GM21528 (cell line): ENCODE data around the gene PTPRJ.
A peak's percentile ranks its signal among the peaks of the same experiment; 100 is the strongest.

Experiments
- ATAC-seq: cut with Tn5 transposase; IDR thresholded peaks from one replicate; pipeline ENCODE4 v1.9.1; 2021; ENCODE audit warnings: mild to moderate bottlenecking, moderate library complexity; ENCODE audit not compliant: unreplicated experiment, low FRiP score

The PTPRJ gene

DNA sequence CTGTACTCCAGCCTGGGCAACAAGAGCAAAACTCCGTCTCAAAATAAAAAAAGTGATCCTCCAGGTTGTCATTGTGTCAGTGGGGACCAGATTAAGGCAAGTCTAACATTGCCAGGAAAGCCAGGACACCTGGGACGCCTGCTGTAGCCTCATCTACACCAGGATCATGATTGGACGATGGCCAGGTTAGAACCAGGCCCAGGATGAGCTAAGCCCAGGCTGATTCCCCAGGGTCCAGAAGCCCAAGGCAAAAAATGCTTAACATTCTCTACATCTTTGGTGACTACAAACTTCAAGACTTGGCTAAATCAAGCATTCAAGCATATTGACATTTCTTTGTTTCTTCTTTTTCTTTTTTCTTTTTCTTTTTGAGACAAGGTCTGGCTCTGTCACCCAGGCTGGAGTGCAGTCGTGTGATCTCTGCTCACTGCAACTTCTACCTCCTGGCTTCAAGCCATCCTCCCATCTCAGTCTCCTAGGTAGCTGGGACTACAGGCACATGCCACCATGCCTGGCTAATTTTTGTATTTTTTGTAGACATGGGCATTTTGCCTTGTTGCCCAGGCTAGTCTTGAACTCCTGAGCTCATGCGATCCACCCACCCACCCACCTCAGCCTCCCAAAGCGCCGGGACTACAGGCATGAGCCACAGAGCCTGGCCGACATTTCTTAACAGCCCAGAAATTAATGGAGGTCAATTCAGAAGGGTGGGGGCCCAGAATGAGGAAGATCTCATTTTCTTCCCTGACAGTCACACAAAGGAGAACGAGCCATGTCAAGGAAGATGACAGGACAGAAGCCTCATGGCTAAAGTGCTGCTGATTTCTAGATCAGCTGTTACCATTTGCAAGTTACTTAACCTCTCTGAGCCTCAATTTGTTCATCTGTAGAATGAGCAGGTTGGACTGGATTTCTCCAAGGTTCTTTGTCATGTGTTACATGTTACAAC, 12.5 kb upstream of the PTPRJ start:
- no peak for ATAC-seq

DNA sequence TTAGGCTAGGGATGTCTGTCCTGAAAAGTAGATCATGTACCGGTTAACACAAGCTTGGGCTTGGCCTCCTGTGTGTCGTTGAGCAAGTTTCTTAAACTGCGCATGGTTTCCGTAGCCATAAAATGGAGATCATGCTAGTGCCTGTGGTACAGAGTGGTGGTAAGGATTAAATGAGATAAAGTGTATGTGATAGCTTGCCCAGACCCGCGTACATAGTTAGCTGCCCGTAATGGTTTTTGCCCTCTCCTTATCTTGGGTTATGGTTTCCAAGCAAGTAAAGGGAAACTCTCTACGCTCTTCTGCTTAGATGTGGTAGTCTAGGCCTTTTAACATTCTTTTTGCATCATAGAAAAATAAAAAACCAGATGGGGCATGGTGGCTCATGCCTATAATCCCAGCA, 11.0 kb upstream of the PTPRJ start:
- ATAC-seq: no peak

- no peak for ATAC-seq
Observed at GRCh38 chr11:47971501-47971900, 8.9 kb upstream of the PTPRJ start.

DNA sequence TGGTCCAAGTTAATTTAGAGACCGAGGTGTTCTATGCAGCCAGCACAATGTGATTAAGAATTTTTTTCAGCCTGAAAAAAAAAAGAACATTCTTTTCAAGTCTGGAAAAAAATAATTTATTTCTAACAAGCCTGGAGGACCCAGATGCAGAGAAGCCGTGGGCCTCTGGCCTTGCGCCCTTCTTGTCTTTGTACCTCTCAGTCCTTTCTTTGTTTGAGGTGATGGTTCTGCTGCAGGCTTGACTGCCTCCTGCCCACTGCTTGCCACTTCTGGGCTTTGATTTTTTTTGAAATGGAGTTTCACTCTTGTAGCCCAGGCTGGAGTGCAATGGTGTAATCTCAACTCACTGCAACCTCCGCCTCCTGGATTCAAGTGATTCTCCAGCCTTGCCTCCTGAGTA, 7.2 kb upstream of the PTPRJ start:
- ATAC-seq: no peak

- ATAC-seq: no peak
Observed at GRCh38 chr11:47976931-47977330, 3.4 kb upstream of the PTPRJ start.

DNA sequence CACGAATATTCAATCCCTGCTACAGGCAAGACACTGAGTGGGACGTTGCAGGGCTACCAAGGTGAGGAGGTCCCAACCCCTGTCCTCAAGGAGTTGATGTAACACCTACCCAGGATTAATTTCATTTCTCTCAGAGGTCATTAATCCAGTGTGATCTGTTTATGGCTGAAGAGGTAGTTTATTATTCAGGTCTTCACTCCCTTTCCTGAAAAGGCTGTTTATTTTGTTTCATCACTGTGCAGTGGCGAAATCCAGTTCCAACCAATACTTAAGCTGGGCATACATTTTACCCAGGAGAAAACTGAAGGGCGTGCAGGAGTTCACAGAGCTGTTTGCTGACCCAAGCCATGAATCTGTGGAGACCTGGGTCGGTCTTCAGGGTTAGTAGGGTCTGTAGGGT, 2.7 kb upstream of the PTPRJ start:
- no peak for ATAC-seq

DNA sequence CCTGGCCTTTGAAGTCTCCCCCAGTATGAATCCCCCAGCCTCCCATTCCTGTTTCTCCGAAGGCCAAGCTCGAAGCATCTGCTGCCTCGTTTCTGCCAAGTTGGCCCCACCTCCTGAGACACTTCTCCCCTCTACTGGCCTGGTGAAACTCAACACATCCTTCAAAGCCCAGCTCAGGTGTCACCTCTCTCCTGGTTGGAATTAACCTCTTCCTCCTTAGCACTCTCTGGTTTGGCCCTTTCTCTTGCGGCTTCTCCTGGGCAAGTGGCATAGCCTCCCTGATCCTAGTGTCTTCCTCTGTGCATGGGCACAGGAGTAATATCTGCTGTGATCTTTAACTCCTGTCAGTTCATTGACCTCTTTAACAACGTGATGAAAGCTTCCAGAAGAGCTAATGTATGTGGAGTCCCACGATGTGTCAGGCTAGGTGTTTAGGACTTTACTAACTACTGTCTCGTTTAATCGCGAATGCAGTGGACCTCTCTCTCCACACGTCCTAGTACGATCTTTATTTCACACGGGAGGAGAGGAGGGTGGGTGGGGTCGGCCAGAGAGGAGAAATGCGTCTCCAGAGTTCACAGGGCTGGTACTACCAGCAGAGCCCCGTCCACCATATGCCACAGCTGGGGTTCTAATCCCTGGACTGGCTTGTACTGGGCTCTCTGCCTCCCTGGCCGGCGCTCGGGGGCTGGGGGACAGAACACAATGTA, 826 bp upstream of the PTPRJ start:
- no peak for ATAC-seq

DNA sequence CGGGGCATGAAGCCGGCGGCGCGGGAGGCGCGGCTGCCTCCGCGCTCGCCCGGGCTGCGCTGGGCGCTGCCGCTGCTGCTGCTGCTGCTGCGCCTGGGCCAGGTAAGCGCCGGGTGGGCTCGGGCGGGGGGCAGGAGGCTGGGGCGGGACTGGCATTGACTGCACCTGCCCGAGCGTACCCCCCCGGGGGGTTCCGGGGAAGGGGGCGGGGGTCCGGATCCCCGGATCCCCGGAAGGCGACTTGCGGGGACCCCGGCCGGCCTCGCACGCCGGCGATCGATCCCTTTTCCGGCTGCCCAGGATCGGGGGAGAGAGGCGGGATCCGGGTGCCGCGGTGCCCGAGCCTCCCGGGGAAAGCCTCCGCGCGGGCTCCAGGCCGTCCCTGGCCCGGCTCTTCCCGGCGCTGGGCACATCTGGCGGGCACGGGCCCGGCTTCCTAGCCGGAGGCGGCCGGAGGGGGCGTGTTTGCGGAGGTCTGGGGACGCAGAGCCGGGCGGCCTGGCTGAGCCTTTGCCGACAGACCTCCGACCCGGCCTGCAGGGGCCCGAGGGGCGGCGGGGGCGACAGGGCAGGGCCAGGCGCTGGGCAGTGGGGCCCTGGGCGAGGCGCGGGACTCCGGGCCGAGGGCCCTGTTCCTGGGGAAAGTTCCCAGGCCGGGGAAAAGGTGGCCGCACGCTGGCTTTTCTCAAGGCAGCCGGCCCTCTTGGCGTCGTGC, 705 bp downstream of the PTPRJ start:
- peak; percentile 53 for ATAC-seq

DNA sequence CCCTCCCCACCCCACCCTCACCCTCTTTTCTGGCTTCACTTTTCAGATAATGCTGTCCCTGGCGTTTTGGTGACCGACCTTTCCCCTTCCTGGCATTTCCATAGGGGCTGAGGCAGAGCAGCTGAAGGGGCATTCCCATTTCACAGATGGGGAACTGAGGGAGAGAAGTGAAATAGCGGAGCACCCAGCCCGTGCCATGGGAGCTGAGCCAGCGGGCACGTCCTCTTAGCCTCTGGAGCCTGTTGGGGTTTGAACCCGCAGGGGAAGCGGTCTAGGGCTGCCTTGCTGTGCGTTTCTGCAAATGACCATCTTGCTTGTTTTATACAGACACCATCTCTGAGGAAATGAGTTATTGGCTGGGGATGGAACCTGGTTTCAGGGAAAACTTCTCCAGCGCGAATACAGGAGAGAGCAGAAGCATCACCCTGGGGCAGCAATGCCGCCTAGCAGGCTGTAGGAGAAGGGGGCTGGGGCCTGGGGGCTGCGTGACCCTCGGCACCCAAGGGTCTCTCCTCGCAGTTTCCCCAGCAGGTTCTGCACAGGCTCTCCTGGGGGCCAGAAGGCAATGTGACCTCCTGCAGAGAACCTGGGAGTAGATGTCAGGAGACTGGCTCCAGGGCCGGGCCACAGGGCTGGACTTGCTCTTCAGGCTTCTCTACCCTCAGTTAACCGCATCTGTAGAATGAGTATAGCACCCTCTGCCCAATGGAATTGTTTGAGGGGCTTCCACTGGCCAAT, 1.5 kb downstream of the PTPRJ start:
- no peak for ATAC-seq

DNA sequence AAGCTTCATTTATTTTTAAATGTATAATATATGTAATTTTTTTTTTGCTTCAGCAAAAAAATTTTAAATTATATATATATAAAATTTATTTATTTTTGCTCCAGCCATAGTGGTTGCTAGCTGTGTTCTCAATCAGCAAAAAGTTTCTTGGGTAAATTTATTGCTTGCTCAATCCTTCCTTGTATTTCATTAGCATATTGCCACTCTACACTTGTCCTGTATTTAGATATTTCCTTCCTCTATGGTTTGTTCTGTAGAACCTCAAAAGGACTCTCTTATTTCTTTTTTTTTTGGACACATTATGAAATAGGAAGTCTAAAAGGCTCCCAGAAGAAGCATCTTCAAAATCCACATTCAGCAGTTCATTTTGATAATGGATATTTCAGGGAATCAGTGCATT, 2.3 kb downstream of the PTPRJ start:
- ATAC-seq: no peak

DNA sequence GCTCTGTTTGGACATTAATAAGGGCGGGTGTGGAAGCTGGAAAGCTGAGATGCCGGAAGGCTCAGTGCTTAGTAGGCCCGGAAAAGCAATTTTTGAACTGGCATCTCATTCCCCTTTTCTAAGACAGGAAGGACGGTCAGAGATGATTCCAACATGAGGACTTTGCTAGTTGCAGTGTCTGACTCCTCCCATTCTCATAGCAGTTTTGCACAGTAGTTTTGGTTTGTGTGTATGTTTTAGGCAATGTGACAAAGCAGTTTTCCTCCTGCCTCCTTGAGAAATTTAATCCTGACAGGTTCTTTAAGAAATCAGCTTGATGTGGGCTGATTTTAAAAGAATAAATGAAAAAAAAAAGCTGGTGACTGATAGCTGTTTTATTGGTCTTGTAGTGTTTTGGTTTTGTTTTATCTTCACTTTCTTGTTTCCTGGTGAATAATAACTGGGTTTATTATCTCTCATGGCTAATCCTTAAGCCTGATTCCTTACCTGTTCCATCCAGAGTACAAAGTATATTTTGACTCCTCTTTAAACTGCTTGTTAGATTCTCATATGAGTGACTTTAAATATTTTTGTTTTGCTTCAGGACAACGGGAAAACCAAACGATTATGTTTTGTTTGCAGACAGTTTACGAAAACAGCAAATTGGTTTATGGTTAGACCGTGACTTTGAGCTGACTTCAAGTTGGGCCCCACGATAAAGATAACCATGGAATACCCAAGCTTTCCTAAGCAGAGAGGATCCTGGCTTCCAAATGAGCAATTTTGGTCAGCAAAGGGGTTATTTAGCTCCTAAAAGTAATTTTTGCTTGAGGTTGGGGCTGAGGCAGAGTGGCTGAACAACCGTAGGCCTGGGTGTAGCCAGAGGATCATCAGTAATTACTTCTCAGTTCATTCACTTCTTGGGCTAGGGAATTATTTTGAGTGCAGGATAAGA, 3.4 kb downstream of the PTPRJ start:
- ATAC-seq: no peak

DNA sequence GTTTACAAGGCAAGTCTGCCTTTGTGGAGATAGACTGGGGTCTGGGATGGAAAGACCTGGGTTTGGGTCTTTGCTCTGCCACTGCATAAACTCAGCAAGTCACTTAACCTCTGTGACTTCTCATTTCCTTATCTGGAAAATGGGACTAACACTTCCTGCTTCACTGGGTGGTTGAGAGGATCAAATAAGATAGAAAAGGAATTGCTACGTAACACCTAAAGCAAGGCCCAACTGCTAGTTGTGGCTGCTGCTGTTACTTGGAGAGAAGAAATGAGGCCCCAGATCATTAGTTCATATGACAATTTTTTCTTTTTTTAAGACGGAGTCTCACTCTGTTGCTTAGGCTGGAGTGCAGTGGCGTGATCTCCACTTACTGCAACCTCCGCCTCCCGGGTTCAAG, 5.9 kb downstream of the PTPRJ start:
- ATAC-seq: no peak

GRCh38 chr11:47986742-47987141, 6.4 kb downstream of the PTPRJ start:
- no peak for ATAC-seq

DNA sequence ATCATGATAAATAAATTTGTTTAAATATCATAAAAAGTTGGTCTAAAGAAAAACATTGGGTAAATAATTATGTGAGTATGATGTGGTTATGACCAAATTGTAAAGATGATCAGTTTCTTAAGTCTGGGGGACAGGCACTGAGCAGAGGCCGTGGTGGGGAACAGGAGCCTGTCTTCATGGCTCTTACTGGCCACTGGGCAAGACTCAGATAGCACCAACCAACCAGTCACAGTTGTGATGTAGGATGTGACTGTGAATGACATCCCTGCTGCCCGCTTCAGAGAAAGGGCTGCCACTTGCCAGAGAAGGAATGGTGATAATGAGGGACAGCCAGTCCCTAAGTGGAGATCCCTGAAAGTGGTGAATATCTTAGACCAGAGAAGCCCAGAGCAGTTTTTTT, 7.0 kb downstream of the PTPRJ start:
- no peak for ATAC-seq

GRCh38 chr11:47987781-47988180, 7.4 kb downstream of the PTPRJ start:
- ATAC-seq: no peak

DNA sequence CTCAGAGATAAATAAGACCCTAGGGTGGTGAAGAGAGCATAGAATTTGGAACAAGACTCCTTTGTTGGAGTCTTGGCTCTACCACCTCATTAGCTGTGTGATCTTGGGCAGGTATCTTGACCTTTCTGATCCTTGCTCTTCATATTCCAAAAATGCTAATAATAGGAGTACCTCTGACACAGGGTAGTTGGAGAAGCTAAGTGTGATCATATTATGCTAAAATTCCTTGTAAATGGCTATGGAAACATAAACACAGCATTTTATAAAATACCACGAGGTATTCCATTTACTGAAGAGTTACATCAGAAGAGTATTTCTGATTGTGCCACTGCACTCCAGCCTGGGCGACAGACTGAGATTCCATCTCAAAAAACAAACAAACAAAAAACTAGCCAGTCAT, 9.4 kb downstream of the PTPRJ start:
- no peak for ATAC-seq

DNA sequence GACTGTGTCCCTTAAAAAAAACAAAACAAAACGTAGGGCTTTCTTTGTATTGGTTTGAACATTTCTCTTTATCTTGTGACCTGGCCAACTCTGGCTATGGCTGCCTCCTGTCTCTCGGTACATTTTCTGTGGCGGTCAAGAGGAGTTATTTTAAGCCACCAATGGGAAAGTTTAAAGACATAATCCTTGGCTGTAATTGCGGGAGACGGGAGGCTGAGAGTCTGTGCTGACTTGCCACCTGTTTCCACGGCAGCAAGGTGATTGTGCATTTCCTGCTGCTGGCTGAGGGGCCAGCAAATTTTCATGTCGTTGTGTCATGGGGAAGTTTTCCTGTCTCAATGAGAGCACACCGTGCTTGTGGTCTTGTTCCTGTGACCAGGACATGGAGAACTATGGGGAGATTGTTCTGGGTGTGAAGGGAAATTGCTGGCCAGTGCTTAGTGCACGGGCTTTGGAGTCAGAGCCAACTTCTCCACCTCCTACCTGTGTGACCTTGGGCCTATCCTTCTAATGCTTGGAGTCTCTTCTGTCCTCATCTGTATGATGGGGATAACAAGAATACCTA, 11.0 kb downstream of the PTPRJ start:
- ATAC-seq: no peak

DNA sequence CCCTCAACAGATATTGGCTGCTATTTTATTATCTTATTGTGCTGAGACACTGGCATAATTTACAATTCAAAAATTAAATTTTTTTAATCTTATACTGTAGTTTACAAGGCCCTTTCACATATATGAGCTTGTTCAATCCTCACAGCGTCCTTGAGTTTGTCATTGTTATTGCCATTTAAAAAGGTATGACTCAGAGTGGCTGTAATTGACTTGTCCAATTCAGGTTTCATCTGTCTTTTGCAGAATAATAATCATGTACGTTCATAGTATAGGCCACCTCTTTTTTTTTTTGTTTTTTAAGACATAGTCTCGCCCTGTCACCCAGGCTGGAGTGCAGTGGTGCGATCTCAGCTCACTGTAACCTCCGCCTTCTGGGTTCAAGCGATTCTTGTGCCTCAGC, 11.5 kb downstream of the PTPRJ start:
- ATAC-seq: no peak
